Subcutaneous abdominal adipose tissue (tissue), 5 donors: ENCODE data around the gene SPARCL1.

Experiments used
- H3K27ac ChIP-seq: one replicate; pipeline ENCODE4 v1.7.0; 2013; ENCODE audit warnings: low read depth, mild to moderate bottlenecking, inconsistent platforms, low read length, moderate library complexity
- H3K27me3 ChIP-seq, 5 donors: one replicate each; pipeline ENCODE4 v1.7.0; 2013; ENCODE audit warnings: low read length in 5 of 5, inconsistent platforms in 1 of 5; ENCODE audit not compliant: control insufficient read depth in 5 of 5, insufficient read depth in 4 of 5
- H3K36me3 ChIP-seq, 5 donors: one replicate each; pipeline ENCODE4 v1.7.0; 2013; ENCODE audit warnings: low read length in 5 of 5; ENCODE audit not compliant: control insufficient read depth in 5 of 5, insufficient read depth in 5 of 5
- H3K4me1 ChIP-seq, 5 donors: one replicate each; pipeline ENCODE4 v1.7.0; 2013; ENCODE audit warnings: low read length in 5 of 5, mild to moderate bottlenecking in 3 of 5, moderate library complexity in 1 of 5; ENCODE audit not compliant: control insufficient read depth in 5 of 5, insufficient read depth in 5 of 5
- H3K4me3 ChIP-seq, 5 donors: one replicate each; pipeline ENCODE4 v1.7.0; 2013; ENCODE audit warnings: low read length in 5 of 5, low read depth in 1 of 5
- H3K9ac ChIP-seq, 5 donors: one replicate each; pipeline ENCODE4 v1.7.0; 2013; ENCODE audit warnings: low read length in 5 of 5, mild to moderate bottlenecking in 4 of 5, moderate library complexity in 3 of 5
- H3K9me3 ChIP-seq, 5 donors: one replicate each; pipeline ENCODE4 v1.7.0; 2013; ENCODE audit warnings: low read length in 5 of 5; ENCODE audit not compliant: control insufficient read depth in 5 of 5
- donor health status: healthy.
- donor health status: healthy.
- donor health status: healthy.
- donor health status: healthy.
- donor health status: healthy.

SPARCL1 gene

GRCh38 chr4:87525636-87526295, 3.4 kb downstream of the SPARCL1 start:
- peak overlapping the region in 4 of 5 donors; percentile 3 to 74 (median 34) for H3K9ac ChIP-seq
- peak overlapping the region; percentile 72 for H3K27ac ChIP-seq
- peaks cover 0 to 2% (median 0%) of the 10 kb centered on the region in 5 donors for H3K36me3 ChIP-seq
- H3K4me3 ChIP-seq, result peak overlapping the region in 4 of 5 donors; percentile 63 to 83 (median 72)
- H3K9me3 ChIP-seq, result peaks cover 0 to 9% (median 5%) of the 10 kb centered on the region in 5 donors
- peaks cover 1 to 59% (median 29%) of the 10 kb centered on the region in 5 donors for H3K4me1 ChIP-seq
- peaks cover 0 to 3% (median 0%) of the 10 kb centered on the region in 5 donors for H3K27me3 ChIP-seq

- peaks cover 0 to 9% (median 5%) of the 10 kb centered on the region in 5 donors for H3K9me3 ChIP-seq
- H3K9ac ChIP-seq, result peak overlapping the region in 1 of 5 donors; percentile 15
- H3K4me1 ChIP-seq, result peaks cover 0 to 54% (median 28%) of the 10 kb centered on the region in 5 donors
- peak overlapping the region in 3 of 5 donors; percentile 19 to 78 (median 27) for H3K4me3 ChIP-seq
- peak overlapping the region; percentile 72 for H3K27ac ChIP-seq
- peaks cover 0 to 3% (median 0%) of the 10 kb centered on the region in 5 donors for H3K27me3 ChIP-seq
- peaks cover 0 to 2% (median 0%) of the 10 kb centered on the region in 5 donors for H3K36me3 ChIP-seq
Measured at GRCh38 chr4:87524456-87524855, 4.7 kb downstream of the SPARCL1 start.

GRCh38 chr4:87523307-87523706, 5.9 kb downstream of the SPARCL1 start:
- Histone ChIP-seq H3K27me3 (no peaks in the 10 kb centered on the region), H3K27ac (peak overlapping the region; percentile 88), H3K4me1 (peaks cover 0 to 60% (median 28%) of the 10 kb centered on the region in 5 donors), H3K9me3 (peaks cover 0 to 9% (median 5%) of the 10 kb centered on the region in 5 donors), H3K36me3 (peaks cover 0 to 2% (median 0%) of the 10 kb centered on the region in 5 donors), H3K4me3 (no peak overlapping the region), H3K9ac (no peak overlapping the region)

GRCh38 chr4:87521757-87522374, 7.3 kb downstream of the SPARCL1 start:
- Histone ChIP-seq H3K36me3 (peaks cover 0 to 2% (median 0%) of the 10 kb centered on the region in 5 donors), H3K4me3 (no peak overlapping the region), H3K27me3 (no peaks in the 10 kb centered on the region), H3K4me1 (peaks cover 0 to 61% (median 15%) of the 10 kb centered on the region in 5 donors), H3K9ac (peak overlapping the region in 1 of 5 donors; percentile 50), H3K9me3 (peaks cover 0 to 9% (median 5%) of the 10 kb centered on the region in 5 donors), H3K27ac (peak overlapping the region; percentile 88)

GRCh38 chr4:87521319-87521718, 7.9 kb downstream of the SPARCL1 start:
- Histone ChIP-seq H3K4me1 (peaks cover 0 to 65% (median 14%) of the 10 kb centered on the region in 5 donors), H3K9ac (peak overlapping the region in 2 of 5 donors; percentile 4 to 18), H3K27me3 (no peaks in the 10 kb centered on the region), H3K4me3 (no peak overlapping the region), H3K27ac (peak overlapping the region; percentile 88), H3K36me3 (peaks cover 0 to 2% (median 0%) of the 10 kb centered on the region in 5 donors), H3K9me3 (peaks cover 0 to 9% (median 5%) of the 10 kb centered on the region in 5 donors)

GRCh38 chr4:87517621-87518020, 11.6 kb downstream of the SPARCL1 start:
- H3K4me1 ChIP-seq, result peaks cover 0 to 72% (median 8%) of the 10 kb centered on the region in 5 donors
- H3K27me3 ChIP-seq, result no peaks in the 10 kb centered on the region
- no peak overlapping the region for H3K27ac ChIP-seq
- H3K9me3 ChIP-seq, result no peaks in the 10 kb centered on the region
- H3K9ac ChIP-seq, result no peak overlapping the region
- H3K4me3 ChIP-seq, result no peak overlapping the region
- H3K36me3 ChIP-seq, result no peaks in the 10 kb centered on the region

- no peaks in the 10 kb centered on the region for H3K27me3 ChIP-seq
- H3K4me3 ChIP-seq, result no peak overlapping the region
- H3K27ac ChIP-seq, result peak overlapping the region; percentile 12
- H3K36me3 ChIP-seq, result no peaks in the 10 kb centered on the region
- no peak overlapping the region for H3K9ac ChIP-seq
- H3K9me3 ChIP-seq, result no peaks in the 10 kb centered on the region
- peaks cover 0 to 73% (median 11%) of the 10 kb centered on the region in 5 donors for H3K4me1 ChIP-seq
Measured at GRCh38 chr4:87516683-87517082, 12.5 kb downstream of the SPARCL1 start.

GRCh38 chr4:87512400-87512799, 16.8 kb downstream of the SPARCL1 start:
- Histone ChIP-seq H3K4me3 (no peak overlapping the region), H3K27me3 (no peaks in the 10 kb centered on the region), H3K9me3 (no peaks in the 10 kb centered on the region), H3K36me3 (peaks cover 0 to 10% (median 0%) of the 10 kb centered on the region in 5 donors), H3K4me1 (peaks cover 0 to 66% (median 11%) of the 10 kb centered on the region in 5 donors), H3K27ac (peak overlapping the region; percentile 50), H3K9ac (no peak overlapping the region)

GRCh38 chr4:87511500-87511899, 17.7 kb downstream of the SPARCL1 start:
- H3K9ac ChIP-seq, result no peak overlapping the region
- H3K4me1 ChIP-seq, result peaks cover 0 to 64% (median 11%) of the 10 kb centered on the region in 5 donors
- H3K27me3 ChIP-seq, result no peaks in the 10 kb centered on the region
- no peak overlapping the region for H3K27ac ChIP-seq
- no peak overlapping the region for H3K4me3 ChIP-seq
- peaks cover 0 to 10% (median 0%) of the 10 kb centered on the region in 5 donors for H3K36me3 ChIP-seq
- H3K9me3 ChIP-seq, result no peaks in the 10 kb centered on the region

- H3K9me3 ChIP-seq, result no peaks in the 10 kb centered on the region
- peaks cover 0 to 57% (median 9%) of the 10 kb centered on the region in 5 donors for H3K4me1 ChIP-seq
- peaks cover 0 to 10% (median 0%) of the 10 kb centered on the region in 5 donors for H3K36me3 ChIP-seq
- no peaks in the 10 kb centered on the region for H3K27me3 ChIP-seq
- H3K4me3 ChIP-seq, result no peak overlapping the region
- no peak overlapping the region for H3K9ac ChIP-seq
- no peak overlapping the region for H3K27ac ChIP-seq
Measured at GRCh38 chr4:87510747-87511146, 18.4 kb downstream of the SPARCL1 start.
